Limb (tissue), 2 donors: ENCODE data around the gene OXCT2.
A peak's percentile ranks its signal among the peaks of the same experiment; 100 is the strongest.
"Not testable (repeated sequence)": the region's sequence is repeated elsewhere in the genome, so short reads cannot be mapped to it uniquely, and the experiment has no call there.

Experiments used
- DNase-seq, 2 donors: peaks; one replicate each; pipeline ENCODE4 v3.0.0-alpha.2; 2016; ENCODE audit errors: extremely low spot score in 2 of 2

OXCT2 gene

DNA sequence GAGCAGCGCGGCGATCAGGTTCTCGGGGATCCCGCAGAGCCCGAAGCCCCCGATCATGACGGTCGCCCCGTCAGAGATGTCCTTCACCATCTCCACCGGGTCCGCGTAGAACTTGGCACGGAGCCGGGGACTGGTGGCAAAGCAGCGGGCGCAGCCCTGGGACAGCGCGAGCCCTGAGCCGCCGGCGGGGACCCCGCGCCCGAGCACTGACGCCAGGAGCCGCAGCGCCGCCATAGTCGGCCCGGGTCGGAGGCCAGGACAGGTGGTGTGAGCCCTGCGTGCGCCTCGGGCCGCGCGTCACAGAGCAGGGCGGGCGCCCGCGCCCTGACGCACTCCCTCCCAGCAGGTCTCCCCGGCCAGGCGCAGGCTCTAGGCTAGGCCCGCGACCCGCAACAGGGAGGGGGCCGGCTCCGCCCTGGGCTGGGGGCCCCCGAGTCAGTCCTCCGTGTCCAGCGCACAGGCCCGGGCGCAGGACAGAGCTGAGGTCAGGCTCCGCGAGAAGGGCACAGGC lies at the start of gene OXCT2:
Gene OXCT2, minus strand, starts transcription at position 327 of the 511 bp plus-strand sequence. Its CDS starts 93 bp downstream, at position 234.
- not testable (repeated sequence) for DNase-seq

DNA sequence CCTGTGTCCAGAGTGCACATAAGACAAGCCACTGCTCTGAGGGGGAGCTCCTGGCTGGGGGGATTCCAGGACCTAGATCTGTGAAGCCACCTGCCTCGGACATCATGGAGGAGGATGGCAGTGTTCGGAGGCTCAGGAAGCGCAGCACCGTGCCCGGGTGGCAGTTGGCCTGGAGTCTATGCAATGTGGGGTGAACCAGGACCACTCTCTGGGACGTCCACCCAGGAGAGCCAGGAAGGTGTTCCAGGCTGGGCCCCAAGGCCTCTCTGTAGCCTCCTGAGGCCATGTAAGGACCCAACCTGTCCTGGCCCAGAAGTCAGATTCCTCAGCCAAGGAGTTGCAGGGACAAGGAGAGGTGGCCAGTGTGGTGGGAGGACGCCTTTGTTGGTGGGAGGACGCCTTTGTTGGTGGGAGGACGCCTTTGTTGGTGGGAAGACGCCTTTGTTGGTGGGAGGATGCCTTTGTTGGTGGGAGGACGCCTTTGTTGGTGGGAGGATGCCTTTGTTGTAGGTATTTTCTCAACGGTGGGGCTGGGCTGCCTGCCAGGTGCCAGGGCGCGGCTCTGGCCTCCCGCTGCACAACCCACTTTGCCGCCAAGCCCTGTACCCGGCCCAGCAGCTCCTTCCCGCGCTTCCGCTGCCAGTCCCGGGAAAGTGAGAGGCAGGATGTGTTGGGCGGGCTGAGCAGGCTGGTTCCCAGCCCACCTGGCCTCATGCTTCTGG lies 48.1 kb upstream of the OXCT2 start:
- no peak for DNase-seq

DNA sequence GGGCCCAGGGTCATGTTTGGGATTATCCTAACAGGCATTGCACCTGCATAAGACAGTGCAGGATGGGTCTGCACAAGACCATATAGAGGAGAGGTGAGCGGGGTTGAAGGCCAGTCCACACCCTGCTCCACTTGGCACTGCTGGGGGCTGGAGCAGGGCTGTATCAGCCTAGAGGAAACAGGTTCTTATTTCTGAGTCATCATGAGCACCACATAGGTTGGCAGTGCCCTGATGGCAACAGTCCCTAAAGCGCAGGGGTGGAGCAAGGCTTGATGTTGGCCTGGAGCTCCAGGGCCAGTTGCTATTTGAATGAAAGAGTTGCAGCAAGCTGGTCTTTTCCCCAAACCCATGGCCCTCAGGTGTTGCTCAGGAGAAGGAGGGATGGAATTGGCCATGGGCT lies 47.3 kb upstream of the OXCT2 start:
- DNase-seq: no peak

DNA sequence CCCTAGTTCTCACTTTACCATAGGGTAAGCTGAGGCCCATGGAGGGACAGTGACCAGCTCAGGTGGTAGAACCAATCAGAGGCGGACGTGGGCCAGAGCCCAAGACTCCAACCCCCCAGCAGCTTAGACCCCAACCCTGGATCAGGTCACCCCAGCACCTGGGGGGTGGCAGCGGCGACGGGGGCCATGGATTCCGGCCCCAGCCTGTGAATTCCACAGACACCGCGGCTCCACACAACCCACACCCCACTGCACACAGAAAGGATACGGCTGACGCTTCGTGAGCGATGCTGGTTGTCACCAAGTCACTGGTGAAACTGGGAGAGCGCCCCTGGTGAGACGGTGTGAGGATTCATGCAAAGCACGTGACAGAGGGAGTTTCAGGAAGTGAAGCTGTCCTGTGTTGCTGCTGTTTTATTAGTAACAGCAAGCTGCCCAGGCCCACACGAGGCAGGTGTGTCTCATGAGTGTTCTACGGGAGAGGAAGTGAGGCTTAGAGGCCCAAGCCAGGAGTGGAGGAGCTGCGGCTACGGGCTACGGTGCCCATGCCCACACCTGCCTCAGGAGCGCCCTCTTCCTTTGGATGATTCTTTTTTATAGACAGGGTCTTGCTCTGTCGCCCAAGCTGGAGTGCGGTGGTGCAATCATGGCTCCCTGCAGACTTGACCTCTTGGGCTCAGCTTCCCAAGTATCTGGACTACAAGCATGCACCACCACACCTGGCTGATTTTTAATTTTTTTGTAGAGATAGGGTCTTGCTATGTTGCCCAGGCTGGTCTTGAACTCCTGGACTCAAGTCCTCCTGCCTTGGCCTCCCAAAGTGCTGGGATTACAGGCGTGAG lies 46.2 kb upstream of the OXCT2 start:
- not testable (repeated sequence) for DNase-seq

DNA sequence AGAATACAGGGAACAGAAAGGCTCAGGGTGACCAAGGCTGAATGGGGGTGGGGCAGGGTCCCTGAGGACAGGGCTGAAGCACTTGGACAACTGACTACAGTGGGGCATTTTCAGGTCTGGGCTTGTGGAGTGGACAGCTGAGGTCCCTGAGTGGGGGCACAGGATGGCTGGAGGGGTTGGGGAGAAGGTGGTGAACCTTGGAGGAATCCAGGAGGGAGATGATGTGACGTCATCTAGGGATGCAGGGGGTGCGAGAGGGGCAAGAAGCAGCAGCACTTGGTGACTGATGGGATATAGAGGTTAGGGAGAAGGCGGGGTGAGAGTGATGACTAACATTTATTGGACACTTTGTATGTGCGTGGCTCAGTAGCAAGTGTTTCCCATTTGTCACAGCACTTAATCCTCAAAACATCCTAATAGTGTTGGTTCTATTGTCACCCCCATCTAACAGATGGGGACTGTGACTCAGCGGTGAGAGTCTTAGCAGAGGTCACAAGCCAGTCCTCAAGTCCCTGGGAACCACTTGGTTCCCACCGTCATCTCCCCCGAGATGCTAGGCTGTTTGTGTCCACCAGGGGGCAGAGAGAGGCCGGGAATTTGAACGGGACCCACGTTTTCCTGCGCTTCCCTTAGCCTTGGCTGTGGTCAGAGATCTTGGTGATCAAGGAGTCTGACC lies 45.4 kb upstream of the OXCT2 start:
- DNase-seq: peak; percentile 53 to 85

DNA sequence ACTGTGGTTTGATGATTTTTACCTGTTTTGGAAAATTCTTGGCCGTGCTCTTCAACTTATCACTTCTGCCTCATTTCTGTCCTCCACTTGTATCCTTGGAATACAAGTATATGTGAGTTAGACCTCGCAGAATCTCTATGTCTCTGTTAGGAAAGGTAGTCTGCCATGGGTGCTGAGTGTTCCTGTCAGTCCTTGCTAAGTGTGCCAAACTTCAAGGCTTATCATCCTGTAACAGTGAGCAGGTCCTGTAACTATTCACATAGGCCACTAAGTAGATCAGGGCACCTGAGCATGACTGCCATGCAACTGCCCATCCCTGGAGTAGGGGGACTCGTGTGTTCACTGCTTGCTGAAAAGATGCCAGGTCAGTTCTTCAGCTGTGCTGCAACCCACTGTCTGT lies 41.8 kb upstream of the OXCT2 start:
- DNase-seq: no peak

DNA sequence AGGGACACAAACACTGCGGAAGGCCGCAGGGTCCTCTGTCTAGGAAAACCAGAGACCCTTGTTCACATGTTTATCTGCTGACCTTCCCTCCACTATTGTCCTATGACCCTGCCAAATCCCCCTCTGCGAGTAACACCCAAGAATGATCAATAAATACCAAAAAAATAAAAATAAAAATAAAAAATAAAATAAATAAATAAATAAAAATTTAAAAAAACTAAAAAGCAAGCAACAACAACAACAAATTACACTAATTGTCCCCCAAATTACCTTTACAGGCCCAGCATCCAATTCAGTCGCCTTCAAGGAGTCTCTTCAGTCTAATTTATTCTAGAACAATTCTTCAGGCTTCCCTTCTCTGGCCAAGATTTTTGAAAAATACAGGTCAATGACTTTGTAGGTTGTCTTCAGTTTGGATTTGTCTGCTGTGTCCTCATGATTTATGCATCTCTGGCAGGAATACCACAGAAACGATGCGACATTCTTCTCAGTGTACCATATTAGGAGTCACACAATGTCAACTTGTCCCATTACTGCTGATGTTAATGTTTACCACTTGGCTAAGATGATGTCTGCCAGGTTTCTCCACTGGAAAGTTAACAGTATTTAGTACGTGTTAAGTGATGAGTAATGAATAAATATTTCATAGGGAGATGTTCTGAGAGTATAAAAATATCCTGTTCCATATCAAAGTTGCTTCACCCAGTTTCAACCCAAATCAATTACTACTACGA lies 37.8 kb upstream of the OXCT2 start:
- no peak for DNase-seq

DNA sequence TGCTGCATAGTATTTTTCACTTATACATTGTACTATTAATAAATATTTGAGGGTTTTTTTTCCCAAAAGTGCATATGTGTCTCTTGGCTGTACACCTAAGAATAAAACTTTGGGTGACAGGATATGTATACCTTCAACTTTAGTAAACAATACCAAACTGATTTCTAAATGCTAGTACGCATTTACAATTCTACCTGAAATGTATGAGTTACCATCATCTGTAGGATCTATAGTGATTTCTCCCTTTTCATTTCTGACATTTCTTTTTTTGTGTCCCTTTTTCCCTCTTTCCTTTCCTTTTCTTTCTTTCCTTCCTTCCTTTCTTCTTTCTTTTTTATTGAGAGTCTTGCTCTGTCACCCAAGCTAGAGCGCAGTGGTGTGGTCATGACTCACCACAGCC lies 34.2 kb upstream of the OXCT2 start:
- DNase-seq: no peak

DNA sequence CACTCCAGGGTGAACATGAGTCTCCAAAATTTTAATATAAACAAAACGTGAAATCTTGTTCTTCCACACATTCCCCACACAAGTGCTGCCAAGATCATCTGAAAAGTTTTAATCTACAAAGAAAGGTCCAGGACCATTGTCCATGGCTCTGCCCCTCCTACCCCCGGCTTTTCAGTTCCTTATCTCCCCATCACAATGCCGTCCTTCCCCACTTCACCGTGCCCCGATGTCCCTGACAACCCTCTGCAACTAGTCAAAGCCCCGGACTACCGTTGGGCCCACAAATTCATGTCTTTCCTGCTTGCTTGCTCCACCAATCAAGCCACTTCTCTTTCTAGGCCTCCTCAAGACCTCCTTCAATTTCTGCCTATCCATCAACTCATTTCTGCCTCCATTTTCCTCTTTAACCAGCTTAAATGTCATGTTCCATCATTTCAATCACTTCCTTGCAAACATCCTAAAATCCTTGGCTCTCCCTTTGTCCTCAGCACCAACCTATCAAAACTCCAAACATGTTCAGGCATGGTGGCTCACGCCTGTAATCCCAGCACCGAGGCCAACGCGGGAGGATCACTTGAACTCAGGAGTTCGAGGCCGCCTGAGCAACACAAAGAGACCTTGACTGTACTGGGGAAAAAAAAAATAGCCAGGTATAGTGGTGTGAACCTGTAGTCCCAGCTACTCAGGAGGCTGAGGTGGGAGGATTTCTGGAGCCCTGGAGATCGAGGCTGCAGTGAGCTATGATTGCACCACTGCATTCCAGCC lies 31.5 kb upstream of the OXCT2 start:
- no peak for DNase-seq

DNA sequence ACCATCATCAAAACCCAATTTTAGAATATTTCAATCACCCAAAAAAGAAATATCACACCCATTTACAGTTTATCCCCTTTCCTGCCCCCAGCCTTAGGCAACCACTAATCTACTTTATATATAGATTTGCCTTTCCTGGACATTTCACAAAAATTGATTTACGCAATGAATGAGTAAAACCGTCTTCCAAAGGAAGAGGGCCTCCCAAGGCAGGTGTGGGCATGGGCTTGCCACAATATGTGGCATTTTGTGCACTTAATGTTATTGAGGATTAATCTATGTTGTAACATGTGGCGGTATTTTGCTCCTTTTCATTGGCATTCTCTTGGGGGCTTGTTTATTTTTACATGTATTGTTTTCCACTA lies 29.3 kb upstream of the OXCT2 start:
- DNase-seq: no peak

DNA sequence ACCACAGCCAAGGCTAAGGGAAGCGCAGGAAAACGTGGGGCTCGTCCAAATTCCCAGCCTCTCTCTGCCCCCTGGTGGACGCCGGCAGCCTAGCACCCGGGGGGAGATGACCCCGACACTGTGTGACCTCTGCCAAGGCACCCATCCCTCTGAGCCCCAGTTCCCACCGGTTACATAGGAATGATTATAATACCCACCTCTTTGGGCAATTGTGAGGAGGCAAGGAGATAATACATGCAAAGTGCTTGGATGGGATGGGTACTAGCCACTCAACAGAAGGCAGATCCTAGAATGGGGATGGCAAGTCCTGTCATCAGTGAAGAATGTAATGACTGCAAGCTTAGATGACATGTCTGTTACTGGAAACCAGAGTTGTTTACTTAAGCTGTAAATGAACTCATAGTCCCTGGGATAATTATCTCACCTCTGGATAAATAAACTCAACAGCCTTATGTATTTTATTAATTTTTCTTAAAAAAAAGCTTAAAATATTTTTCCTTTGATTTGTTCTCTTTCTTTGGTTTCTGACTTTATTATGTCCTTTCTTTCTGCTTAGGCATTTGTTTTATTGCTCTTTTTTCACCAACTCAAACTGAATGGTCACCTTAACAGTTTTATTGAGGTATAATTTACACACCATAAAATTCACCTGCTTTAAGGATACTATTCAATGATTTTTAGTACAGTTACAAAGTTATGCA lies 28.8 kb upstream of the OXCT2 start:
- DNase-seq: peak in 1 of 2 donors; percentile 59

DNA sequence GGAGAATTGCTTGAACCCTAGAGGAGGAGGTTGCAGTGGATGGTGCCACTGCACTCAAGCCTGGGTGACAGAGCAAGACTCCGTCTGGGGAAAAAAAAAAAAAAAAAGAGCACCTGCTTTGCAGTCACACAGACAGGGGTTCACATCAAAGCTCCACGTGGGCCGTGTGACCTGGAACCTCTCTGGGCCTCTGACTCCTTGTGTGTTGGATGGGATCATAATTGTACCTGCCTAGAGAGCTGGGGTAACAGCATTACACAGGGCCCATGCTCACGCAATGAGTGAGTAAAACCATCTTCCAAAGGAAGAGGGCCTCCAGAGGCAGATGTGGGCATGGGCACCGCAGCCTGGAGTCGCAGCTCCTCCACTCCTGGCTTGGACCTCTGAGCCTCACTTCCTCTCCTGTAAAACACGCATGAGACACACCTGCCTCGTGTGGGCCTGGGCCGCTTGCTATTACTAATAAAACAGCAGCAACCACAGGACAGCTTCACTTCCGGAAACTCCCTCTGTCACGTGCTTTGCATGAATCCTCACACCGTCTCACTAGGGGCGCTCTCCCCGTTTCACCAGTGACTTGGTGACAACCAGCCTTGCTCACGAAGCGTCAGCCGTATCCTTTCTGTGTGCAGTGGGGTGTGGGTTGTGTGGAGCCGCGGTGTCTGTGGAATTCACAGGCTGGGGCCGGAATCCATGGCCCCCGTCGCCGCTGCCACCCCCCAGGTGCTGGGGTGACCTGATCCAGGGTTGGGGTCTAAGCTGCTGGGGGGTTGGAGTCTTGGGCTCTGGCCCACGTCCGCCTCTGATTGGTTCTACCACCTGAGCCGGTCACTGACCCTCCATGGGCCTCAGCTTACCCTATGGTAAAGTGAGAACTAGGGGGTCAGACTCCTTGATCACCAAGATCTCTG lies 28.0 kb upstream of the OXCT2 start:
- DNase-seq: peak in 1 of 2 donors; percentile 38

DNA sequence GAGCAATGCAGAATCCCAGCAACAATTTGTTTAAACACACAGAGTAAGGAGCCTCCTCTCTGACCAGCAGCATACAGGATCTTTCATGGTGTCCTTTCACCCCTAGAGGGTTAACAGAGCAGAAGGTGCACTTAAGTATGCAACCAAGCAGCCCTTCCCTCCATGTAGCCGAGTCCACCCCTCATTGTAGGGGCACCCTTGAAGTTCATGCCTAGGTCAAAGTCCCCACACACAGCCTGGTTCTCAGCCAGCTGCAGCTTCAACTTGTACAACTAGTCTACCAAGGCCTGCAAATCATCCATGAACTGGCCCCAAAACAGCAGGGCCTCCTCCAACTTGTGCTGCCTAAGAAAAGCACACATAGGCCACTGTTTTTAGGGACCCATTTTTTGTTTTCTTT lies 24.5 kb upstream of the OXCT2 start:
- DNase-seq: no peak

DNA sequence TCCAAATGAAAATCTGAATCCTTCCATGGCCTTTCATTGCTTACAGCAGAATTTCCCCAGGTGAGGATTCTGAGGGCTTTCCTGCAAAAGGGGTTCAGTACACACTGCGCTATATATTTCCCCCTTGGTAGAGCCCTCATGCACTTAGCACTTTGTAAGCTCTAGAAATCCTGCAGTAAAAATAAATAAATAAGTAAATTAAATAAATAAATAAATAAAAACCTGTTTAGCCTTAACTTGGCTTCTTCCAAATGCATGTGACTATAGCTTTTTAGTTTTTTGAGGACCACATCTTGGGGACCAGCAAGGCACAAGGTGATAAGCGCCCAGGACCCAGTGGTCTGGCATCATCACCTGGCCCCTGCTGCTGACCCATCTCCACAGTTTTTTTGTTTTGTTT lies 20.7 kb upstream of the OXCT2 start:
- no peak for DNase-seq

DNA sequence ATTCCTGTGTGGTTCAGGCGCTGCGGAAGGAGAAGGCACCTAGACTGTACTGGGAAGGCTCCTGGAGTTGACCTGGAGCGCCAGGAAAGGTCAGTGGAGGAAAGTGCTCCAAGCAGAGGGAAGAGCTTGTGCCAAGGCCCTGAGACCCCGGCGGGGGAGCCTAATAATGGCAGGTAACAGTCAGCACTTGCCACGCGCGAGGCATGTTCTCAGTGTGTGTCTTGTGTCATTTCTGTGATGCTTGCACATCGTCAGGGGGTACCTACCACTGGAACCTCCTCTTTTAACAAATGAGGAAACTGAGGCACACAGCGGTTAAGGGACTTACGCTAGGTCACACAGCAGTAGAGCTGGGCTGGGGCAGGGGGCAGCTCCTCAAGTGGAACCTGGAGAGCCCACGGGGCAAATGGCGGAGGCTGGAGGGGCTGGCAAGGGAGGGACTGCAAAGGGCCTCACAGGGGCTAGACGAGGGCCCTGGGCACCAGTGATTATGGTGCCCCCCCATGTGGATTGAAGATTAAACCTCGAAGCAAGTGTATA lies 18.5 kb upstream of the OXCT2 start:
- no peak for DNase-seq

DNA sequence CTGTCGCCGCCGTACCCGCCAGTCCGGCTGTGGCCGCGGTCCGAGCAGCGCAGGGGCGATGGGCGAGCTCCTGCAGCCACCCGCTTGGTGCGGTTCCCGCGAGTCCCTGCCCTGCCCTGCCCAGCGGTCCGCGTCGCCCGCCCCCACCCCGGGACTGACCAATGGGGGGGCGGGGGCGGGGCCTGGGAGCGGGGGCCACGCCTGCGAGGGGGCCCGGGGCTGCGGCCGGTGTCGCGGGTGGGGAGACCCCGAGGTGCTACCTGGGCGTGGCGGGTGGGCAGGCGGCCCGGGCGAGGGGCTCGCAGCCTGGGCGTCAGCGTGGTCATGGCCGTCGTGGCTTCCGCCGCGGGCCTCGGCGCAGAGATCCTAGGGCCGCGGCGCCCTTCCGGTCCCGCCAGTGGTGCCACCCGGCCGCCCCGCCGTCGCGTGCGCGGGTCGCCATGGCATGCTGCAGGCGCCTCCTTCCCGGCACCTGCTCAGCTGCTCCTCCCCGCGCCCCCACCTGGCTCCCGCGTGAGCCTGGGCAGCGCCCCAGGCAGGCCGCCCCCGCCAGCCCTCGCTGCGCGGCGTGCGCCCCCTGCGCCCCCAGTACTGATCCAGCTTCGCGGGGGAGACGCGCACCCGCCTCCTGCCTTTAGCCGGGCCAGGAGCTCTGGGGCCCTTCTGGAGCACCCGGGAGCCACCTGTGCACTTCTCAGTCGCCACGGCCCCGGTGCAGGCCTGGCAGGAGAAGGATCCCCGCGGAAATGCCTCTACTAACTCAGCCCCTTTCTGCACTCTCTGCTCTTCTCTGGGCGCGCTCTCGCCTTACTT lies 17.8 kb upstream of the OXCT2 start, which contains the start of gene BMP8B:
Gene BMP8B, minus strand, starts transcription at position 108 of the 813 bp plus-strand sequence. CDS start 380 bp downstream, outside the sequence.
- DNase-seq: peak in 1 of 2 donors; percentile 63

DNA sequence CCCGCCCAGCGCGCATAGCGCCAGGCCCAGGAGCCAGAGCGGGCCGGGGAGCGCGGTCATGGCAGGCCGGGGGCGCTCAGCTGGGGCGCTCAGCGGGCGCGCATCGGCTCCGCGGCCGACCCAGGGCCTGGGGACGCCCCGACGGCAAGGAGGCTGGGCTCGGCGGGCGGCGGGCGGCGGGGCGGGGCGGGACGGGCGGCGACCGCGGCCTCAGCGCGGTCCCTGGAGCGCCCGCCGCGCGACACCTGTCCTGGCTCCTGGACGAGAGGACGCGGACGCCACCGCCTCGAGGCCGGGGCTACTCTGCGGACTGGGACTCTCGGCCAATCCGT lies 17.2 kb upstream of the OXCT2 start:
- DNase-seq: no peak

DNA sequence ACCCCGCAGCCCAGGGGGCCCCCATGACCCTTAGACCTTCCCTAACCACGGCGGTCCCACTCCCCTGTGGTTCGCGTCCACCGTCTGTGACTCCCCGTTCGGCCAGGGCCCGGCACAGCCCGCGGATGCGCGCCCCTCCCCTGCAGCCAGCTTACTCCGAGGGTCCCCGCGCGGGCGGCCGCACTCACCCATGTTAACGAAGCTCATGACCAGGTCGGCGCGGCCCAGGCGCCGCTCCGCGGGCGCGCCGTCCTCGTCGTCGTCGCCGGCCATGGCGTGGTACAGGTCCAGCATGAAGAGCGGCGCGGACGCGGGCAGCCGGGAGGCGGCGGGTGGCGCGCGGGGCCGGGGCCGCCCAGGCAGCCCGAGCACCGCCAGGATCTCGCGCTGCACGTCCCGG lies 16.8 kb upstream of the OXCT2 start:
- DNase-seq: not testable (repeated sequence)
